Stimulated activated CD4-positive, alpha-beta T cell treated with anti-CD3 and anti-CD28 coated beads, Interleukin-1b, Interleukin-23, amount 100 ng/mL, for 4 hours (primary cell): ENCODE results near the gene LUZP1.

Experiments
- DNase-seq, 2 donors: peaks; one replicate each; pipeline ENCODE4 v3.0.0-alpha.2; 2020; ENCODE audit warnings: low read depth in 2 of 2

LUZP1 gene

GRCh38 chr1:23152966-23153684 is 15.5 kb downstream of the LUZP1 start:
- no peak for DNase-seq

DNA sequence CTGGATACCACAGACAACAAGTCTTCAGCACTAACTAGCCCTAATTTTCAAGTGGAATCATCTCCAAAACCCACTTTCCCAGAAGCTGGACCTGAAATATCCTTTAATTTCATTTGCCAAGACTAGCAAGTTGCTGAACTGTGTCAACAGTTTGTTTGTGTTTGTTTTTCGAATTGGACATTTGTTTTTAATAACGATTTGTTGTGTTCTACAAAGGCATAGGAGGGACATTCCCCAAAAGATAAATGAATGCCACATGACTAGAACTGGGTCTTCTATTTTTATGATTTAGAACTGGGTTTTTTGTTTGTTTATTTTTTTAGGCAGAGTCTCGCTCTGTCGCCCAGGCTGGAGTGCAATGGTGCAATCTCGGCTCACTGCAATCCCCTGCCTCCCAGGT is 17.9 kb downstream of the LUZP1 start:
- no peak for DNase-seq

GRCh38 chr1:23150125-23150524 is 18.5 kb downstream of the LUZP1 start:
- no peak for DNase-seq

DNA sequence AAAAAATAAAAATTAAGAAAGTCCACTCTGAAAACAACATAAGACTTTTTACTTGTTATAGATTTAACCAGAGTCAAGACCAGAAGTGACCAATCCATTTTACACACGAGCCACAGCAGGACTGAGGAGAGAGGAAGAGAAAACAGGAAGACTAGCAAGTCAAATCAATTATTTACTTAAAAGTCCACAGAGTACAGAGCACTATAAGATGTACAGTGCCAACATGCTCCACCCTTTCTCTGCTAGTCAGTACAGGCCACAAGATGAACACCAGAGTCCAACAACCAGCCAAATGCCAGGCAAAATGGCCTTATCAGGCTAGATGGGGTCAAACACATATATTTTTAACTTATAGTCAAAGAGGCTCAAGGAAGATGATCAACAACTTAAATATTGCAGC is 19.5 kb downstream of the LUZP1 start:
- DNase-seq = no peak

GRCh38 chr1:23148084-23148483 is 20.6 kb downstream of the LUZP1 start:
- DNase-seq = no peak

DNA sequence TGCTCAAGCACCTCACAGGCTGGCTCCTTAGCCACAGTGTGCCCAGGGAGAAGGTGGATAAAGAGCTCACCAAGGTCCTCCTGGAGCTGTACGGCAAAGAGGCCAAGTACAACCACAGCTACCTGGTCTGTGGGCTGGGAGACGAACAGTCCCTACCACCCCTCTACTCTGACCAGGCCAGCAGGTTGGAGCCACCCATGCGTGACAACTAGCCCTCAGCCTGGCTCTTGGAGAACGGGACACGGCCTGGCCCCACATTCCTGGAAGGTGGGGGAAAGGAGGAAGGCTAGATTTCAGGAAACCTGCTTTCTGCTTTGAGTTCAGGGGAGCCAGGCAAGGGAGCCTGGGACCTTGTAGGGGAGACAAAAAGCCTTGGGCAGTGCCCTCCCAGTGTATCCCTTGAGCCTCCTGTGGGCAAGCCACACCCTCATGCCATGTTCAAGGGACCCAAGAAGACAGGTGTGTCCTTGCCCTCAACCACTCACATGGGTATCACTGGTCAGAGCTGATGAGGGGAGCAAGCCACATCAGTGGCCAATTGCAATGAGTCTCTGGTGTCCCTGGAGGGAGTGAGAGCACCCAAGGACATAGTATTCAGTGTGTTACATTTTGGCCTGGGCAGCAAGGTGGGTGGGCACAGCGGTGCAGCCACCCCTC is 27.6 kb downstream of the LUZP1 start:
- no peak for DNase-seq

DNA sequence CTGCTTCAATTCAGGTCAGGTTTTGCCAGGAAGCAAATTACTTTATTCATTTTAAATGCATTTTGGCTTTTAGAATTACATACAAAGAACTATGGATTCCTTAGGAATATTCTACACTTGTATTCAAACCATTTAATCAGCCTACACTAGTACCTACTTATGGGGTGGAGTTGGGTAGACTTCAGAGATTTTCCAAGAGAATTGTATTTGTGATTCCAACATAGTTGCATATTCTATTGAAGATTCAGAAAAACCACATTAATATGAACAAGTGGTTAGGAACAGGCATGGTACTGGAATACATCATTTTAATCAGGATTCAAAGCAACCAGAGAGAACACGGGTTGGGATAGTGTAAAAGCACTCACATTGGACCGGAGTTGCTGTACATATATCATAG is 33.4 kb downstream of the LUZP1 start:
- DNase-seq = no peak

GRCh38 chr1:23134055-23134454 is 34.6 kb downstream of the LUZP1 start:
- DNase-seq = no peak

GRCh38 chr1:23133587-23133986 is 35.1 kb downstream of the LUZP1 start:
- no peak for DNase-seq

- no peak for DNase-seq
These were observed 36.6 kb downstream of the LUZP1 start for GRCh38 chr1:23132033-23132432.

DNA sequence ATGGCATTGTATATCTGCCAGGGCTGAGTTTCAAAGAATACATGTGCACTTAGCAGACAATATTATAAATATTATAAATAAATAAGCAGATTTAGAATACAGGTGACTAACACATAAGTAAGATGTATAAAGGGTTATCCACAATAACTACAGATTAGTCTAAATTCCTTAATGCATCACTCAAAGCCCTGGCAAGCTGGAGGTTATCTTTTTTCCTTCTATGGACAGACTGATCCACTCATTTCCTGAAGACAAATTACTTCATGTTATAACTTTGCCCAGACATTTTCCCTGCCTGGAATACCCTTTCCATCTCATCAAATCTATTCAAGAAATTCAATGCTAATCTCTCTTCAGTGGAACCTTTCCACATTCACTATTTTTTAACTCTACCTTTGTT is 38.8 kb downstream of the LUZP1 start:
- no peak for DNase-seq

DNA sequence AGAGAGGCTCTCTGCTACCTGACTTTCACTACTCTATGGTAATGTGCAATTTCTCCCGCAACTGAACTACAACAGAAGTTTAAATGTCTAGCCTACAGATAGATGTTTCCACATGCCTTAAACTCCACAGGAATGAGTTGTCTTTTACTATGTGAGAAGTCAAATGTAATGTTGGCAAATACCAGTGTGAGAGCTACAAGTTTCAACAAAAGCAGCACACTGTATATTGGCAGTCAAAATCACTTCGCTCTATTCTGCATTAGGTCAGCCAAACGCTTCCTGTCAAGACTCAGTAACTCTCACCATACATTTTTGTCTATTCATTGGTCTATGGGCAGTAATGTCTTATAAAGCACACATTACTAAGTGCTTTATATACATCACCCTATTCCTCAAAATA is 41.9 kb downstream of the LUZP1 start:
- DNase-seq = no peak

- no peak for DNase-seq
These were observed 42.5 kb downstream of the LUZP1 start for GRCh38 chr1:23126200-23126599.

DNA sequence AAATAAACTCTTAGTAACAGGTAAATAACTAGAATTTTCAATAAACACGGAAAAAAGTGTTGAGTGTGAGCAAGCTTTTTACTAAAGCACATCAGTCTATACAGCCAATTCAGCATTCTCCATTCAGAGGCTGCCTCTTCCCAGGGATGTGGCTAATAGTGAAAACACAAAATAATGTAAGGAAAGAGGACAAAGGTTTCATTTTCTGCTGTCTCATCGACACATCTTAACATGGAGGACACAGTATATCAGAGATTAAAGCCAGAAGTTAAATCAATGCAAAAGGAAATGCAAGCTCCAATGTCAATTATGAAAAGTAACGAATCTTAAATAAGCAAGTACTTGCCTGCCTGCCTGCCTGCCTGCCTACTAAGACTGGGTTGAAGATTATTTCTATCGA is 43.2 kb downstream of the LUZP1 start:
- DNase-seq = no peak

- no peak for DNase-seq
These were observed 44.2 kb downstream of the LUZP1 start for GRCh38 chr1:23124259-23125026.

DNA sequence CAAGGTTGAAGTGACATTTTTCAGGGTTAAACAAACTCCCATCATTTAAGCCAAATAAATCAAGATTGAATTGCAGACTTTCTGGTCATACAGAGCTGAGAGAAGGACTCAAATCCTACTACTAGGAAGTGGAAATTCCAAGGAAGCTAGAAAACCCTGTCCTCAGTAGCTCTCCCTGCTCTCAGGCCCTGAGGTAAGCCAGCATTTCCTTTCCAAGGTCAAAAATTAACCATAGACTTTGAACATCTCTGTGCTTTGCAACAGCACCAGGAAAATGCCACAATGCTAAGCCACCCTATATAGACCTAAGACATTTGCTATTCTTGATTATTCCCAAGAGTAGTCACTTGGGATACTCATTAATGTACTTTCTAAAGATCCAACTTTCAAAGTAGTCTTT is 45.1 kb downstream of the LUZP1 start:
- no peak for DNase-seq

- DNase-seq = no peak
These were observed 45.9 kb downstream of the LUZP1 start for GRCh38 chr1:23122796-23123195.

DNA sequence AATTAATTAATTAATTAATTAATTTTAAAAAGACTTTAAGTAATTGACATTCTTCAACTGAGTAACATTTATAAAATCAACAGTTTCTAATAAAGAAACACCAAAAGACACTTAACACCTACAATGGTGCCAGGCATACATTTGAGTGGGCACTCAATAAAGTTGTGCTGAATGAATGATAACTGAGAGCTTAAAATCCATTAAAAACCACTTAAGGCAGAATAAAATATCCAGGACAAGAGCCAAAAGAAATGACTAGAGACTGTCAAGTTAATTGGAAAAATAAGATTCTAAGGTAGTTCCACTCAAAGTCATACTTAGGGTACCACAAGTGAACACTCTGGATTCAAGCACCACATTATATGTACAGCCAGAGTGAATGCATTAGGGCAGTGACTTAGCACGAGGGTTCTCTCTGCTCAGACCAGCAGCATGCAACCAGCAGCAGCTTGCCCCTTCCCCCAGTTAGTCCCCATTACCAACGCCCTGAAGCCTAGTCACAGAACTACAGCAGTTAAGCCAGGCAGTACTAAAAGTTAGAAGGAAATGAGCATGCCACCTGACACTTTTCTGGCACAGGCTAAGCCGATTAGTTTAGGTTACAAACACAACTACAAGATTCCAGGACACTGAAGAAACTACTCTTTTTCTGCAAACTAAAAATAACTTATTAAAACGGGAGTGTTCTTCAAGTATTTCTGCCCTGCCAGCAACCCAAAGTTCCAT is 46.5 kb downstream of the LUZP1 start:
- no peak for DNase-seq

- no peak for DNase-seq
These were observed 48.3 kb downstream of the LUZP1 start for GRCh38 chr1:23120383-23120782.

GRCh38 chr1:23118957-23119792 is 49.5 kb downstream of the LUZP1 start:
- DNase-seq = no peak

DNA sequence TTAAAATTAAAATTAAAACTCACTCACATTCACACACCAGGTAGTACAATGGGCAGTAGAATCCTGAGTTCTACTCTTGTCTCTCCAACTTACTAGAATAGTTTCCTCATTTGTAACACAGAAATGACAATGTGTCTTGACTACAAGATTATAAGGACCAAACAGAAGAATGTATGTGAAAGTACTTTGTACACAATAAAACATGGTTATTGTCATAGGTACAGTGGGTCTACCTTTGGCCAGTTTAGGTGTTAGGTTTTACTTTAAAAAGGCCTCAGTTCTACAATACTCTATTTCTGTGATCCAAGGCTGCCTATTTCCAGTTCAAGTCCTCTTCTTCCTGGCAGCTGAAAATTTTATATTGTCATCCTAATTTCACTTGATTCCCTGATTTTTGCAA is 50.2 kb downstream of the LUZP1 start:
- no peak for DNase-seq
